GM12873 (cell line): ENCODE results near the gene OSTN.

ENCODE experiments used
- CTCF ChIP-seq: IDR thresholded peaks from 2 replicates; pipeline ENCODE4 v1.5.1; 2012; ENCODE audit warnings: low read depth, mild to moderate bottlenecking, moderate library complexity, low read length, control low read depth; ENCODE audit not compliant: insufficient read depth; ENCODE audit errors: missing control alignments

The OSTN gene

GRCh38 chr3:191198932-191199331 lies at the start of gene OSTN:
OSTN (plus strand) TSS chr3:191199241; CDS start chr3:191212533, 13,292 bp downstream.
- no peak for TF ChIP-seq CTCF

- no peak for TF ChIP-seq CTCF
Measured at GRCh38 chr3:191151653-191152052, 47.4 kb upstream of the OSTN start.

GRCh38 chr3:191154827-191155226 lies 44.2 kb upstream of the OSTN start:
- no peak for TF ChIP-seq CTCF

GRCh38 chr3:191158247-191158646 lies 40.8 kb upstream of the OSTN start:
- no peak for TF ChIP-seq CTCF

- no peak for TF ChIP-seq CTCF
Measured at GRCh38 chr3:191158815-191159214, 40.2 kb upstream of the OSTN start.

GRCh38 chr3:191165802-191166201 lies 33.2 kb upstream of the OSTN start:
- no peak for TF ChIP-seq CTCF

GRCh38 chr3:191166368-191166767 lies 32.7 kb upstream of the OSTN start:
- no peak for TF ChIP-seq CTCF

- no peak for TF ChIP-seq CTCF
Measured at GRCh38 chr3:191169566-191169965, 29.5 kb upstream of the OSTN start.
